Measurements from ENCODE around the gene STXBP3.

- TF ChIP-seq, protein P1, sequence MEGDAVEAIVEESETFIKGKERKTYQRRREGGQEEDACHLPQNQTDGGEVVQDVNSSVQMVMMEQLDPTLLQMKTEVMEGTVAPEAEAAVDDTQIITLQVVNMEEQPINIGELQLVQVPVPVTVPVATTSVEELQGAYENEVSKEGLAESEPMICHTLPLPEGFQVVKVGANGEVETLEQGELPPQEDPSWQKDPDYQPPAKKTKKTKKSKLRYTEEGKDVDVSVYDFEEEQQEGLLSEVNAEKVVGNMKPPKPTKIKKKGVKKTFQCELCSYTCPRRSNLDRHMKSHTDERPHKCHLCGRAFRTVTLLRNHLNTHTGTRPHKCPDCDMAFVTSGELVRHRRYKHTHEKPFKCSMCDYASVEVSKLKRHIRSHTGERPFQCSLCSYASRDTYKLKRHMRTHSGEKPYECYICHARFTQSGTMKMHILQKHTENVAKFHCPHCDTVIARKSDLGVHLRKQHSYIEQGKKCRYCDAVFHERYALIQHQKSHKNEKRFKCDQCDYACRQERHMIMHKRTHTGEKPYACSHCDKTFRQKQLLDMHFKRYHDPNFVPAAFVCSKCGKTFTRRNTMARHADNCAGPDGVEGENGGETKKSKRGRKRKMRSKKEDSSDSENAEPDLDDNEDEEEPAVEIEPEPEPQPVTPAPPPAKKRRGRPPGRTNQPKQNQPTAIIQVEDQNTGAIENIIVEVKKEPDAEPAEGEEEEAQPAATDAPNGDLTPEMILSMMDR (IDR thresholded peaks at IDR 0.05; ENCODE audit: borderline replicate concordance, extremely low read depth, low read length, poor library complexity, severe bottlenecking) = no peak
- no peak for TF ChIP-seq EZH2 (IDR thresholded peaks at IDR 0.05; ENCODE audit: borderline replicate concordance, low read depth, low read length, severe bottlenecking)
These were observed 105.9 kb downstream of the STXBP3 start for GRCh38 chr1:108852221-108852975.
